Fibroblast of the aortic adventitia (primary cell): ENCODE measurements around the gene ENC1. TPM values are rescaled to one million over a fixed set of nuclear protein-coding genes. Genes with fewer than 3 reads are reported as not detected.

Experiments used
- DNase-seq: peaks from one replicate; pipeline ENCODE4 v3.0.0-alpha.2; 2010; ENCODE audit warnings: low read depth
- H3K4me3 ChIP-seq: 2 replicates; pipeline ENCODE4 v1.5.1; 2011; ENCODE audit warnings: low read depth, mild to moderate bottlenecking, control low read depth, low read length, moderate library complexity
- CTCF ChIP-seq: IDR thresholded peaks from 2 replicates; pipeline ENCODE4 v1.5.1; 2011; ENCODE audit warnings: mild to moderate bottlenecking, low read length, control low read depth, inconsistent platforms; ENCODE audit not compliant: insufficient read depth
- total RNA-seq: library from RNA; depleted of rRNA; stranded (reverse); fragments of >200 nt; gene quantifications from 2 replicates; pipeline ENCODE4 v1.2.3, GENCODE V29; 2012; ENCODE audit warnings: low replicate concordance

Gene ENC1
- total RNA-seq, 1 donor: 21.0 TPM

GRCh38 chr5:74586856-74587255 is 53.7 kb downstream of the ENC1 start:
- H3K4me3 ChIP-seq: no peak overlapping the region
- TF ChIP-seq CTCF: no peak
- no peak for DNase-seq

- no peak overlapping the region for H3K4me3 ChIP-seq
- DNase-seq: no peak
- TF ChIP-seq CTCF: no peak
Measured at GRCh38 chr5:74582853-74583252, 57.7 kb downstream of the ENC1 start.

- no peak for TF ChIP-seq CTCF
- no peak for DNase-seq
- no peak overlapping the region for H3K4me3 ChIP-seq
Measured at GRCh38 chr5:74581988-74582365, 58.6 kb downstream of the ENC1 start.

GRCh38 chr5:74580729-74581109 is 59.8 kb downstream of the ENC1 start:
- no peak overlapping the region for H3K4me3 ChIP-seq
- TF ChIP-seq CTCF: no peak
- no peak for DNase-seq

- DNase-seq: no peak
- no peak for TF ChIP-seq CTCF
- H3K4me3 ChIP-seq: no peak overlapping the region
Measured at GRCh38 chr5:74579215-74579614, 61.3 kb downstream of the ENC1 start.

- H3K4me3 ChIP-seq: no peak overlapping the region
- DNase-seq: no peak
- TF ChIP-seq CTCF: no peak
Measured at GRCh38 chr5:74578356-74579044, 62.0 kb downstream of the ENC1 start.

Other genes starting within 250 kb of the ENC1 start
- gene HEXB, start 44.5 kb upstream of the ENC1 start, total RNA-seq: 241 and 402 TPM in 2 replicates
- 13.6 and 31.8 TPM in 2 replicates for gene GFM2, start 126.4 kb upstream of the ENC1 start, total RNA-seq
- gene NSA2, start 126.5 kb upstream of the ENC1 start, total RNA-seq: 144 and 168 TPM in 2 replicates
- gene FAM169A, start 225.7 kb upstream of the ENC1 start, total RNA-seq: under 0.01 and 0.16 TPM in 2 replicates